Stomach (tissue), 9 donors: ENCODE data around the gene MAPKAPK3. TPM values are rescaled to one million over a fixed set of nuclear protein-coding genes. Genes with fewer than 3 reads are reported as not detected.

Experiments used
- DNase-seq, 2 donors: peaks; one replicate each; pipeline versions ENCODE4 v3.0.0 to v3.0.0-alpha.2; 2013 to 2019
- H3K27ac ChIP-seq, 5 donors: fragments of 200-600 bp in 4 of 5; sonication (generic) in 4 of 5; one replicate each; pipeline ENCODE4 v1.5.1; 2013 to 2019; ENCODE audit warnings: mild to moderate bottlenecking in 1 of 5, moderate library complexity in 1 of 5
- H3K27me3 ChIP-seq, 3 donors: fragments of 200-600 bp; sonication (generic); one replicate each; pipeline ENCODE4 v1.5.1; 2017 to 2019; ENCODE audit warnings: mixed run types in 1 of 3
- H3K36me3 ChIP-seq, 4 donors: fragments of 200-600 bp; sonication (generic); 1 replicate in 3 of 4; 2 replicates in 1 of 4; pipeline ENCODE4 v1.5.1; 2016 to 2019
- H3K4me1 ChIP-seq, 4 donors: fragments of 200-600 bp; sonication (generic); one replicate each; pipeline ENCODE4 v1.5.1; 2016 to 2019
- H3K4me3 ChIP-seq, 4 donors: fragments of 200-600 bp; sonication (generic) in 3 of 4; one replicate each; pipeline ENCODE4 v1.5.1; 2016 to 2019; ENCODE audit warnings: mild to moderate bottlenecking in 1 of 4
- H3K9me3 ChIP-seq, 4 donors: fragments of 200-600 bp; sonication (generic); one replicate each; pipeline ENCODE4 v1.5.1; 2016 to 2019
- CTCF ChIP-seq, 7 experiments: fragments of 450-650 bp in 4 of 7; fragments of 200-600 bp in 3 of 7; sonication (generic) in 3 of 7; IDR thresholded peaks; one replicate each; pipeline ENCODE4 v1.5.1; 2016 to 2019; ENCODE audit warnings: antibody characterized with exemption in 7 of 7, control low read depth in 2 of 7, mild to moderate bottlenecking in 1 of 7
- EP300 ChIP-seq: sonication (generic); formaldehyde crosslinking; IDR thresholded peaks from one replicate; pipeline ENCODE4 v1.6.1; 2017; ENCODE audit warnings: antibody characterized with exemption
- POLR2A ChIP-seq, 4 donors: fragments of 450-650 bp; IDR thresholded peaks; one replicate each; pipeline ENCODE4 v1.6.1; 2016; ENCODE audit warnings: antibody characterized with exemption in 4 of 4, control low read depth in 2 of 4, mild to moderate bottlenecking in 1 of 4, moderate library complexity in 1 of 4
- POLR2AphosphoS5 ChIP-seq, 3 donors: sonication (generic); formaldehyde crosslinking; IDR thresholded peaks; one replicate each; pipeline ENCODE4 v1.6.1; 2016; ENCODE audit warnings: antibody characterized with exemption in 3 of 3
- WGBS, 5 donors: extraction: QIAGEN DNeasy Blood & Tissue Kit in 3 of 5; methylation state at CpG; one replicate each; pipeline versions ENCODE4 v1.1.5 to v1.1.7; 2013 to 2018; 5-methylcytosine and 5-hydroxymethylcytosine counted together
- intact Hi-C: fragments of 100-400 bp; cut with DNase I; formaldehyde crosslinking; loops from one replicate; pipeline ENCODE4 v1.15.1; 2023; ENCODE audit warnings: low total_unique reads
- polyA plus RNA-seq, 3 donors: library from polyadenylated mRNA; stranded (reverse); fragments of 200-250 nt; gene quantifications; one replicate each; pipeline ENCODE4 v1.2.3, GENCODE V29; 2013
- total RNA-seq, 5 donors: library from RNA; depleted of rRNA; stranded (reverse); fragments of >200 nt; gene quantifications; one replicate each; pipeline versions ENCODE4 v1.1.0 to v1.2.3, GENCODE V29; 2014 to 2016
- donor health status: healthy with polysubstance abuse.
- donor health status: Bipolar disorder and iron deficiency.
- donor health status: healthy.

Gene MAPKAPK3
- total and polyA plus RNA-seq, 8 donors = 10.3 to 50.0 (median 29.4) TPM

GRCh38 chr3:50594253-50594785 is 22.6 kb upstream of the MAPKAPK3 start:
- DNase-seq = no peak
- H3K27ac ChIP-seq = no peak overlapping the region
- H3K4me1 ChIP-seq = peaks cover 5 to 44% (median 24%) of the 10 kb centered on the region in 4 donors
- 24 to 48% (median 30%) methylated on average over 2 of the region's 2 CpGs for WGBS, 5 donors
- H3K27me3 ChIP-seq = no peaks in the 10 kb centered on the region
- intact Hi-C loops = no loop called here
- H3K9me3 ChIP-seq = no peaks in the 10 kb centered on the region
- no peak overlapping the region for H3K4me3 ChIP-seq
- TF ChIP-seq CTCF (IDR thresholded peaks at IDR 0.05) (no peak), POLR2AphosphoS5 (IDR thresholded peaks at IDR 0.05) (no peak), POLR2A (IDR thresholded peaks at IDR 0.05) (no peak), EP300 (no peak)
- no peaks in the 10 kb centered on the region for H3K36me3 ChIP-seq

GRCh38 chr3:50599115-50599715 is 17.7 kb upstream of the MAPKAPK3 start:
- Histone ChIP-seq H3K4me1 (peaks cover 45 to 53% (median 50%) of the 10 kb centered on the region in 4 donors), H3K27me3 (no peaks in the 10 kb centered on the region), H3K27ac (peak overlapping the region; percentile 92 to 98 (median 96)), H3K4me3 (no peak overlapping the region), H3K9me3 (no peaks in the 10 kb centered on the region), H3K36me3 (peaks cover 0 to 3% (median under 1%) of the 10 kb centered on the region in 4 donors)
- WGBS, 5 donors = 79 to 96% (median 89%) methylated on average over 6 of the region's 6 CpGs
- intact Hi-C loops = no loop called here
- DNase-seq = no peak
- TF ChIP-seq POLR2AphosphoS5 (IDR thresholded peaks at IDR 0.05) (no peak), CTCF (IDR thresholded peaks at IDR 0.05) (no peak), EP300 (no peak), POLR2A (IDR thresholded peaks at IDR 0.05) (no peak)

GRCh38 chr3:50599716-50600118 is 17.2 kb upstream of the MAPKAPK3 start:
- DNase-seq = no peak
- WGBS, 5 donors = 42 to 78% (median 67%) methylated on average over 1 of the region's 1 CpG
- intact Hi-C loops = no loop called here

More at GRCh38 chr3:50599716-50600118, 17.2 kb upstream of the MAPKAPK3 start:
- Histone ChIP-seq H3K4me3 (no peak overlapping the region), H3K9me3 (no peaks in the 10 kb centered on the region), H3K27ac (peak overlapping the region; percentile 92 to 98 (median 96)), H3K36me3 (peaks cover 0 to 8% (median 5%) of the 10 kb centered on the region in 4 donors), H3K4me1 (peaks cover 46 to 57% (median 53%) of the 10 kb centered on the region in 4 donors), H3K27me3 (no peaks in the 10 kb centered on the region)
- TF ChIP-seq POLR2A (IDR thresholded peaks at IDR 0.05) (no peak), EP300 (no peak), CTCF (IDR thresholded peaks at IDR 0.05) (no peak), POLR2AphosphoS5 (IDR thresholded peaks at IDR 0.05) (no peak)
